ENCODE results near the gene CHMP4B.

Gene CHMP4B

GRCh38 chr20:33793011-33793931, 17.9 kb upstream of the CHMP4B start:
- Histone ChIP-seq H3K36me3 (ENCODE audit: insufficient read depth, low read length) (no peaks in the 10 kb centered on the region), H3K9ac (ENCODE audit: low read depth, low read length) (no peak overlapping the region), H3K4me1 (ENCODE audit: insufficient read depth, low read length) (no peaks in the 10 kb centered on the region; the same call in 1 of the 2 replicates), H3K9me3 (ENCODE audit: control insufficient read depth, insufficient read depth, low read length) (no peaks in the 10 kb centered on the region)

- Histone ChIP-seq H3K9me3 (ENCODE audit: control insufficient read depth, insufficient read depth, low read length) (no peaks in the 10 kb centered on the region), H3K36me3 (ENCODE audit: insufficient read depth, low read length) (no peaks in the 10 kb centered on the region), H3K9ac (ENCODE audit: low read depth, low read length) (no peak overlapping the region), H3K4me1 (ENCODE audit: insufficient read depth, low read length) (no peaks in the 10 kb centered on the region; the same call in 1 of the 2 replicates)
Observed at GRCh38 chr20:33796263-33796906, 14.8 kb upstream of the CHMP4B start.

DNA sequence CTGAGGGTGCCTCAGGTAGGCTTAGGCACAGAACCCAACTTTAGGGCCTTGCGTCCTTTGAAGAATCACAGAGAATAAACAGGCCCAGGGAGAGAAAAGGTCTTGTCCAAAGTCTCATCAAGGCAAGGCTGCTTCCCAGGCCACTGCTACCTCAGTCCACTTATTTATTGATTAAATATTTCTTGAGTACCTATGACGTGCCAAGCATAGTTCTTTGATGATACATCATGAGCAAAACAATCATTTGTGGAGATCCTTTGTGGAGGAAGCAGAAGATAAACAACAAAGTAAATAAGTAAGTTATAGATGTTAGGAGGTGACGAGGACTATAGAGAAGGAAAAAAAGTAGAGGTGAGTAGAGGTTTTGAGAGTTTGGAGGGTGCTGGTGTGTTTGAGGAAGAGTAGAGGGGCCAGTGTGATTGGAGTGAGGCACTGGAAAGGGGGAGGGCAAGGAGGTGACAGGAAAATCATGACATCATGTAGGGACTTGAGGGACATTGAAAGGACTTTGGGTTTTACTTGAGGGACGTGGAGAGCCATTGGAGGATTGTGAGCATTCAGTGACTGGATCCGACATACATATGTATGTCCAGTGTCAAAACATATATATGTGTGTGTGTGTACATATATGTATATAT, 14.1 kb upstream of the CHMP4B start:
- H3K9me3 ChIP-seq (ENCODE audit: control insufficient read depth, insufficient read depth, low read length), result no peaks in the 10 kb centered on the region
- H3K9ac ChIP-seq (ENCODE audit: low read depth, low read length), result no peak overlapping the region
- no peaks in the 10 kb centered on the region; the same call in 1 of the 2 replicates for H3K4me1 ChIP-seq (ENCODE audit: insufficient read depth, low read length)
- H3K36me3 ChIP-seq (ENCODE audit: insufficient read depth, low read length), result no peaks in the 10 kb centered on the region

DNA sequence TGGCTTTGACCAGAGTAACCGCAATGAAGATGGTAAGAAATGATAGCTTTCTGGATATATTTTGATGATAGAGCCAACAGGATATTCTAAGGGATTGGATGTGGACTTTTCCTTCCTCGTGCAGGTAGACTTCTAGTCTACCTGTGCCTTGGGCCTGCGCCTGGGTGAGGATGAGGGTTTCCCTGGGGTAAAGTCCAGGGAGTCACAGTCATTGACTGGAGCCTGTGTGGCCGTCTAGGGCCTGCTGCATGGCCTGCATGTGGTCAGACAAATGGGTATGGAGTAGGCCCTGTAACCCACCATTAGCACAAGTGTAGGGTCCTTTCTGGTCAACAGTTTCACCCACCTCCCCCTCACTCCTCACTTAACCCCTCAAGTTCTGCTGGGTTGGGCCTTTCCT, 12.7 kb upstream of the CHMP4B start:
- H3K9me3 ChIP-seq (ENCODE audit: control insufficient read depth, insufficient read depth, low read length), result no peaks in the 10 kb centered on the region
- H3K9ac ChIP-seq (ENCODE audit: low read depth, low read length), result no peak overlapping the region
- H3K4me1 ChIP-seq (ENCODE audit: insufficient read depth, low read length), result no peaks in the 10 kb centered on the region; the same call in 1 of the 2 replicates
- no peaks in the 10 kb centered on the region for H3K36me3 ChIP-seq (ENCODE audit: insufficient read depth, low read length)

GRCh38 chr20:33803921-33804337, 7.2 kb upstream of the CHMP4B start:
- no peaks in the 10 kb centered on the region for H3K4me1 ChIP-seq (ENCODE audit: insufficient read depth, low read length)
- no peaks in the 10 kb centered on the region for H3K9me3 ChIP-seq (ENCODE audit: control insufficient read depth, insufficient read depth, low read length)
- no peaks in the 10 kb centered on the region for H3K36me3 ChIP-seq (ENCODE audit: insufficient read depth, low read length)
- no peak overlapping the region for H3K9ac ChIP-seq (ENCODE audit: low read depth, low read length)

GRCh38 chr20:33808388-33808787, 2.8 kb upstream of the CHMP4B start:
- no peaks in the 10 kb centered on the region for H3K9me3 ChIP-seq (ENCODE audit: control insufficient read depth, insufficient read depth, low read length)
- H3K36me3 ChIP-seq (ENCODE audit: insufficient read depth, low read length), result no peaks in the 10 kb centered on the region
- H3K9ac ChIP-seq (ENCODE audit: low read depth, low read length), result no peak overlapping the region
- H3K4me1 ChIP-seq (ENCODE audit: insufficient read depth, low read length), result peaks cover 8% of the 10 kb centered on the region

GRCh38 chr20:33810259-33810658, 889 bp upstream of the CHMP4B start:
- Histone ChIP-seq H3K4me1 (ENCODE audit: insufficient read depth, low read length) (peaks cover 9% of the 10 kb centered on the region), H3K9ac (ENCODE audit: low read depth, low read length) (no peak overlapping the region), H3K36me3 (ENCODE audit: insufficient read depth, low read length) (no peaks in the 10 kb centered on the region), H3K9me3 (ENCODE audit: control insufficient read depth, insufficient read depth, low read length) (no peaks in the 10 kb centered on the region)

DNA sequence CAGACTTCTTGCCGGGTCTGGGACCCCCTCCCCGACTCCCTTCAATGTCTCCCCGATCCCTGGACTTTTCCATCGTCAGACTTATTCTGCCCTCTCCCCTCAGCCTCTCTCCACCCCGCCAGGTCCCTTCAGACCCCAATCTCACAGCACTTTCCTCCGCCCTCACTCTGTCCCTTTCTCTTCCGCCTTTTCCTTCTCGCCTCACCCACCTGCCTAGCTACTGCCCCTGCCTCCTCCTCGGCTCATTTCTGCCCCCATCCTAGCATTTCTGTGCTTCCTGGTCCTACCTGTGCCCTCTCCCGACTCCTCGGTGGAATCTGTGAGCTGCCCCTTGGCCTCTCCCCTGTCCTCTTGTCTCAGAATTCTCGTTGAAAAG, 616 bp downstream of the CHMP4B start:
- Histone ChIP-seq H3K9me3 (ENCODE audit: control insufficient read depth, insufficient read depth, low read length) (no peaks in the 10 kb centered on the region), H3K4me1 (ENCODE audit: insufficient read depth, low read length) (peaks cover 9% of the 10 kb centered on the region), H3K9ac (ENCODE audit: low read depth, low read length) (peak overlapping the region; percentile 97), H3K36me3 (ENCODE audit: insufficient read depth, low read length) (no peaks in the 10 kb centered on the region)

GRCh38 chr20:33812152-33812849, 1.2 kb downstream of the CHMP4B start:
- Histone ChIP-seq H3K9ac (ENCODE audit: low read depth, low read length) (peak overlapping the region; percentile 97), H3K9me3 (ENCODE audit: control insufficient read depth, insufficient read depth, low read length) (no peaks in the 10 kb centered on the region), H3K36me3 (ENCODE audit: insufficient read depth, low read length) (no peaks in the 10 kb centered on the region), H3K4me1 (ENCODE audit: insufficient read depth, low read length) (peaks cover 9% of the 10 kb centered on the region)

- Histone ChIP-seq H3K36me3 (ENCODE audit: insufficient read depth, low read length) (no peaks in the 10 kb centered on the region), H3K9me3 (ENCODE audit: control insufficient read depth, insufficient read depth, low read length) (no peaks in the 10 kb centered on the region), H3K9ac (ENCODE audit: low read depth, low read length) (peak overlapping the region; percentile 97), H3K4me1 (ENCODE audit: insufficient read depth, low read length) (peaks cover 9% of the 10 kb centered on the region)
Observed at GRCh38 chr20:33812908-33813462, 1.8 kb downstream of the CHMP4B start.

GRCh38 chr20:33814238-33814712, 3.1 kb downstream of the CHMP4B start:
- Histone ChIP-seq H3K9me3 (ENCODE audit: control insufficient read depth, insufficient read depth, low read length) (no peaks in the 10 kb centered on the region), H3K4me1 (ENCODE audit: insufficient read depth, low read length) (peaks cover 9% of the 10 kb centered on the region), H3K9ac (ENCODE audit: low read depth, low read length) (no peak overlapping the region)

GRCh38 chr20:33815671-33816070, 4.5 kb downstream of the CHMP4B start:
- peaks cover 9% of the 10 kb centered on the region for H3K4me1 ChIP-seq (ENCODE audit: insufficient read depth, low read length)
- no peaks in the 10 kb centered on the region; the same call in 1 of the 2 replicates for H3K36me3 ChIP-seq (ENCODE audit: insufficient read depth, low read length)
- H3K9me3 ChIP-seq (ENCODE audit: control insufficient read depth, insufficient read depth, low read length), result no peaks in the 10 kb centered on the region

More at GRCh38 chr20:33814238-33814712, 3.1 kb downstream of the CHMP4B start:
- no peaks in the 10 kb centered on the region for H3K36me3 ChIP-seq (ENCODE audit: insufficient read depth, low read length)

GRCh38 chr20:33816191-33816590, 5.0 kb downstream of the CHMP4B start:
- H3K9ac ChIP-seq (ENCODE audit: low read depth, low read length), result no peak overlapping the region
- no peaks in the 10 kb centered on the region for H3K9me3 ChIP-seq (ENCODE audit: control insufficient read depth, insufficient read depth, low read length)
- H3K4me1 ChIP-seq (ENCODE audit: insufficient read depth, low read length), result peaks cover 9% of the 10 kb centered on the region
- H3K36me3 ChIP-seq (ENCODE audit: insufficient read depth, low read length), result no peaks in the 10 kb centered on the region; the same call in 1 of the 2 replicates

More at GRCh38 chr20:33815671-33816070, 4.5 kb downstream of the CHMP4B start:
- H3K9ac ChIP-seq (ENCODE audit: low read depth, low read length), result no peak overlapping the region

All from ES-I3 (cell line).